Left lobe of liver (tissue), 2 donors: ENCODE results near the gene TAC4. TPM values are rescaled to one million over a fixed set of nuclear protein-coding genes. Genes with fewer than 3 reads are reported as not detected.
A peak's percentile ranks its signal among the peaks of the same experiment; 100 is the strongest.

Experiments used
- ATAC-seq: fragments of 200-7000 bp; cut with Tn5 transposase; one replicate; pipeline ENCODE4 v1.9.1; 2020; ENCODE audit warnings: mild to moderate bottlenecking, moderate library complexity
- DNase-seq: peaks from one replicate; pipeline ENCODE4 v3.0.0-alpha.2; 2020; ENCODE audit warnings: low spot score
- total RNA-seq: library from RNA; stranded (reverse); gene quantifications from one replicate; pipeline ENCODE4 v1.2.1, GENCODE V29; 2021
- donor health status: DM: no; HTN: no; CAD: no; lungs with moderate emphysema.
- donor health status: DM: no; HTN: yes; CAD: no.

Gene TAC4
- total RNA-seq, 1 donor from 2014 or later: not detected

- DNase-seq (no peak), ATAC-seq (no peak)
Observed at GRCh38 chr17:49817993-49818392, 29.9 kb downstream of the TAC4 start.

DNA sequence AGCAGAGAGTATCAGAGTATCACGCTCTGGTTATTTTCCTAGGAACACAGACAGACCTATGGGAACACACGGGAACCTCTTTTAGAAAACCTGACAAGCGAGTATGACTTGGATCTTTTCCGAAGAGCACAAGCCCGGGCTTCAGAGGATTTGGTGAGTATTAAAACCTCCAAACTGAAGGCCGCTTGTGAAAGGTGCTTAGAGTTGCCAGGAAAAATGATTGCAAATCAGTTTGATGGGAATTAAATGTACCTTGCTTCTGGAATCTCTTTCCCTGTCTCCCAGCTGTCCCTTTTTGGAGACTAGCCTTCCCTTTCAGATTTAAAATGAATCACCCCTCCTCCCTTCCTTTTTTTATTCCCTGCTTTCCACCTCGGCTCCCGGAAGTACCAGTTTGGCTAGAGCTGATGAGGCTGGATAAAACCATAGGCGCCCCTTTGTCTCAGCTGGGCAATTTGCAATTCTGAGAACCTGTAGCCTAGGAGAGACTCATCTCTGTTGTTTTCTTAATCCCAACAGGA lies 32.0 kb downstream of the TAC4 start:
- ATAC-seq (no peak), DNase-seq (no peak)

- DNase-seq (no peak), ATAC-seq (no peak)
Observed at GRCh38 chr17:49814781-49815529, 32.9 kb downstream of the TAC4 start.

GRCh38 chr17:49809056-49809455 lies 38.8 kb downstream of the TAC4 start:
- no peak for ATAC-seq
- no peak for DNase-seq

DNA sequence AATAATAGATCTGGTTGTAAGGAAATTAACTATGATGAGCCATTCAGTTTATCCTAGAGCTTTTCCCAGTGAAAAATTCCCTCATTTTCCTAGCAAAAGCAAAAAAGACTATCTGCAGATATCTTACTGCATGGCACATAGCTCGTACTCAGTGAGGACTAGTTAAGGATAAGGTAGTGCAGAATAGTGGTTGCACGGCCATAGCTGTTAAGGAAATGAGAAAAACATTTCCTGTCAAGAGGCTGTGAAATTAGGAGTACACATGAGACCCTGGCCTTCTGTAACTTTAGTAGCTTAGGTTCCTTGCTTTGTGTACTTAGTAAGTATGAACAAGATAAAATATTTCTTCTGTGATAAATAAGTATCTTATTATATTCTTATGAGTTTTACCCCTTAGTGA lies 49.1 kb downstream of the TAC4 start:
- no peak for ATAC-seq
- DNase-seq: no peak

DNA sequence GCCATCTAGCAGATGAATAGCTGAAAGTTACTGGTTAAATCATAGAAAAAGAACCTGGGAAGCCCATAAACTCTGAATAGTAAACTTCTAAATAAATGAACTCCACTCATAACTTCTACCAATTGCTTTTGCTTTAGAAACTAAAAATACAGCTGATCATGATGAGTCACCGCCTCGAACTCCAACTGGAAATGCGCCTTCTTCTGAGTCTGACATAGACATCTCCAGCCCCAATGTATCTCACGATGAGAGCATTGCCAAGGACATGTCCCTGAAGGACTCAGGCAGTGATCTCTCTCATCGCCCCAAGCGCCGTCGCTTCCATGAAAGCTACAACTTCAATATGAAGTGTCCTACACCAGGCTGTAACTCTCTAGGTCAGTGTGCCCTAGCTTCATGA lies 49.7 kb downstream of the TAC4 start:
- DNase-seq (no peak), ATAC-seq (no peak)

DNA sequence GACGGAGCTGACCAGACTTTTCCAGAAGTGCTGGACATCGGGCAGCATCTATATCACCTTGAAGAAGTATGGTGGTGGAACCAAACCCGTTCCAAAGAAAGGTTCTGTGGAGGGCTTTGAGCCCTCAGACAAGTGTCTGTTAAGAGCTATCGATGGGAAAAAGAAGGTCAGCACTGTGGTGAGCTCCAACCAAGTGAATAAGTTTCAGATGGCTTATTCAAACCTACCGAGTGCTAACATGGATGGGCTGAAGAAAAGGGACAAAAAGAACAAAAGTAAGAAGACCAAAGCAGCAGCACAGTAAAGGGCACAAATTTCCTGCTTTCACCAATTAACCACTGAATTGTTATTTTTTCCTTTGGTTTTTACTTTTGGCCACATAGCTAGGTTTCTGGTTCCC lies 52.5 kb downstream of the TAC4 start:
- no peak for ATAC-seq
- no peak for DNase-seq

- DNase-seq (no peak), ATAC-seq (no peak)
Observed at GRCh38 chr17:49793309-49793708, 54.6 kb downstream of the TAC4 start.

- no peak for ATAC-seq
- no peak for DNase-seq
Observed at GRCh38 chr17:49789243-49789578, 58.7 kb downstream of the TAC4 start.

- DNase-seq (peak; percentile 100), ATAC-seq (peak; percentile 90)
Observed at GRCh38 chr17:49788478-49789242, 59.2 kb downstream of the TAC4 start, which contains the start of gene KAT7. Gene KAT7, plus strand, starts transcription at chr17:49788681. Its CDS starts 154 bp downstream, at chr17:49788835.

Other genes with a start within 250 kb of the TAC4 start
- gene SPOP, start 170.0 kb downstream of the TAC4 start, total RNA-seq: 31.3 TPM
- gene SLC35B1, start 140.1 kb downstream of the TAC4 start, total RNA-seq: 54.5 TPM
- 5.3 TPM for gene FAM117A, start 83.9 kb downstream of the TAC4 start, total RNA-seq
- gene KAT7, start 59.4 kb downstream of the TAC4 start, total RNA-seq: 14.4 TPM
- not detected for gene DLX4, start 121.1 kb upstream of the TAC4 start, total RNA-seq
- not detected for gene DLX3, start 147.2 kb upstream of the TAC4 start, total RNA-seq
- 2.7 TPM for gene ITGA3, start 208.0 kb upstream of the TAC4 start, total RNA-seq
- gene PDK2, start 247.3 kb upstream of the TAC4 start, total RNA-seq: 52.0 TPM